Measurements from ENCODE around the gene NUBP1. TPM values are rescaled to one million over a fixed set of nuclear protein-coding genes. Genes with fewer than 3 reads are reported as not detected.

NUBP1 gene
- polyA plus RNA-seq, 2 of the 4 experiments (the other 2 are of a cell fraction), result 34.1 to 49.9 TPM

DNA sequence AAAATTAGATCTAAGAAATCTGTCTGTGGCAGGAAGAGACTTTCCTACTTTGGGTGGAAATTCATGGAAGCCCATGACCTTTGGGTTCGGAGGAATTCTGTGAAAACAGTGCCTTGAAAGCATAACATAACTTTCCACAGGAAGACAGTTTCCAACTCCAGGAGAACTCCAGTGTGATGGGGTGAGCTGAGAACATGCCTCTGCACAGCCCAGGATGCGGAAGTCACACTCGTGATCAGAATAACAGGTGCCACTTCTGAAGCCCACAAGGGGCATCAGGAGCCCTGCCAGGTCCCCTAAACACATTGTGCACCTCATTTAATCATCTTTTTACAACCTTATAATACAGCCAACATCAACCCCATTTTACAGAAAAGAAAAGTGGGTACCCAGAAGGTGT, 65.2 kb downstream of the NUBP1 start:
- Histone ChIP-seq H3K4me2 (no peak overlapping the region), H3K9me3 (no peaks in the 10 kb centered on the region), H3K27ac (no peak overlapping the region), H3K4me3 (no peak overlapping the region), H3K4me1 (no peaks in the 10 kb centered on the region)
- no peak for DNase-seq (ENCODE audit: low read depth in 1 of 2, low spot score in 1 of 2)
- TF ChIP-seq NR3C1 (IDR thresholded peaks at IDR 0.05) (no peak), HES2 (IDR thresholded peaks at IDR 0.05) (no peak), RARB (CRISPR knock-in tag; IDR thresholded peaks at IDR 0.05) (no peak), HOXB5 (CRISPR knock-in tag; IDR thresholded peaks at IDR 0.05) (no peak), GATA3 (IDR thresholded peaks at IDR 0.05; ENCODE audit: borderline replicate concordance) (no peak), ZNF302 (CRISPR knock-in tag; IDR thresholded peaks at IDR 0.05) (no peak), TP53 (CRISPR knock-in tag; IDR thresholded peaks at IDR 0.05) (no peak), RCOR1 (IDR thresholded peaks at IDR 0.05; ENCODE audit: low read depth, low read length) (no peak), MAFK (IDR thresholded peaks at IDR 0.05; ENCODE audit: partially characterized antibody) (no peak), SREBF2 (IDR thresholded peaks at IDR 0.05) (no peak), MAZ (IDR thresholded peaks at IDR 0.05; ENCODE audit: borderline replicate concordance, low read depth, low read length) (no peak), HDAC2 (IDR thresholded peaks at IDR 0.05) (no peak), HOXB13 (CRISPR knock-in tag; IDR thresholded peaks at IDR 0.05; ENCODE audit: low read depth) (no peak), EHMT2 (IDR thresholded peaks at IDR 0.05; ENCODE audit: low read depth) (no peak), HMGXB4 (CRISPR knock-in tag; IDR thresholded peaks at IDR 0.05; ENCODE audit: borderline replicate concordance) (no peak)
- CTCF ChIA-PET, result no interaction called here
- POLR2A ChIA-PET, result no interaction called here
- no peak for ATAC-seq
- FAIRE-seq, result no peak
- 77% methylated on average over 3 of the region's 3 CpGs for WGBS (ENCODE audit: missing lambda C conversion rate)

- Histone ChIP-seq H3K4me3 (no peak overlapping the region), H3K27ac (no peak overlapping the region), H3K4me2 (no peak overlapping the region), H3K4me1 (no peaks in the 10 kb centered on the region), H3K9me3 (no peaks in the 10 kb centered on the region)
- ATAC-seq, result no peak
- 55% methylated on average over 3 of the region's 3 CpGs for WGBS (ENCODE audit: missing lambda C conversion rate)
- ChIA-PET CTCF (interaction anchor here (0.8 kb wide), 1 partner anchor 988 kb away, joined by 5 read pairs; the partner anchor contains the start of gene ZC3H7A), POLR2A (no interaction called here)
- no peak for FAIRE-seq
- no peak for DNase-seq (ENCODE audit: low read depth in 1 of 2, low spot score in 1 of 2)
- TF ChIP-seq SREBF2 (IDR thresholded peaks at IDR 0.05) (no peak), ZC3H11A (IDR thresholded peaks at IDR 0.05) (no peak), RFX5 (IDR thresholded peaks at IDR 0.05) (no peak), EHMT2 (IDR thresholded peaks at IDR 0.05; ENCODE audit: low read depth) (no peak), EHF (CRISPR knock-in tag; IDR thresholded peaks at IDR 0.05) (no peak), KDM5A (IDR thresholded peaks at IDR 0.05) (no peak), USF2 (IDR thresholded peaks at IDR 0.05) (no peak), RARB (CRISPR knock-in tag; IDR thresholded peaks at IDR 0.05) (no peak), CHD4 (IDR thresholded peaks at IDR 0.05; ENCODE audit: borderline replicate concordance) (no peak), FOXS1 (CRISPR knock-in tag; IDR thresholded peaks at IDR 0.05) (no peak), ZNF302 (CRISPR knock-in tag; IDR thresholded peaks at IDR 0.05) (no peak), E2F6 (IDR thresholded peaks at IDR 0.05; ENCODE audit: borderline replicate concordance, low read depth) (no peak), ESRRA (IDR thresholded peaks at IDR 0.05; ENCODE audit: borderline replicate concordance, low read length) (no peak), NR3C1 (IDR thresholded peaks at IDR 0.05) (no peak), NFE2L2 (conservative IDR thresholded peaks at IDR 0.05; ENCODE audit: low read length) (no peak), EP300 (IDR thresholded peaks at IDR 0.05) (no peak), HMGXB4 (CRISPR knock-in tag; IDR thresholded peaks at IDR 0.05; ENCODE audit: borderline replicate concordance) (no peak)
- TF ChIP-seq, protein P1, sequence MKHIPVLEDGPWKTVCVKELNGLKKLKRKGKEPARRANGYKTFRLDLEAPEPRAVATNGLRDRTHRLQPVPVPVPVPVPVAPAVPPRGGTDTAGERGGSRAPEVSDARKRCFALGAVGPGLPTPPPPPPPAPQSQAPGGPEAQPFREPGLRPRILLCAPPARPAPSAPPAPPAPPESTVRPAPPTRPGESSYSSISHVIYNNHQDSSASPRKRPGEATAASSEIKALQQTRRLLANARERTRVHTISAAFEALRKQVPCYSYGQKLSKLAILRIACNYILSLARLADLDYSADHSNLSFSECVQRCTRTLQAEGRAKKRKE (CRISPR knock-in tag; IDR thresholded peaks at IDR 0.05; ENCODE audit: low read depth), result no peak
- TF ChIP-seq, protein P2, sequence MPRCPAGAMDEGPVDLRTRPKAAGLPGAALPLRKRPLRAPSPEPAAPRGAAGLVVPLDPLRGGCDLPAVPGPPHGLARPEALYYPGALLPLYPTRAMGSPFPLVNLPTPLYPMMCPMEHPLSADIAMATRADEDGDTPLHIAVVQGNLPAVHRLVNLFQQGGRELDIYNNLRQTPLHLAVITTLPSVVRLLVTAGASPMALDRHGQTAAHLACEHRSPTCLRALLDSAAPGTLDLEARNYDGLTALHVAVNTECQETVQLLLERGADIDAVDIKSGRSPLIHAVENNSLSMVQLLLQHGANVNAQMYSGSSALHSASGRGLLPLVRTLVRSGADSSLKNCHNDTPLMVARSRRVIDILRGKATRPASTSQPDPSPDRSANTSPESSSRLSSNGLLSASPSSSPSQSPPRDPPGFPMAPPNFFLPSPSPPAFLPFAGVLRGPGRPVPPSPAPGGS (IDR thresholded peaks at IDR 0.05), result no peak
These were observed 66.1 kb downstream of the NUBP1 start for GRCh38 chr16:10809706-10810105.

Measured in A549 (cell line).